ENCODE data around the gene THSD4. TPM values are rescaled to one million over a fixed set of nuclear protein-coding genes. Genes with fewer than 3 reads are reported as not detected.

The THSD4 gene
- polyA plus RNA-seq, 2 of the 4 experiments (the other 2 are of a cell fraction) = 15.8 to 40.7 TPM

DNA sequence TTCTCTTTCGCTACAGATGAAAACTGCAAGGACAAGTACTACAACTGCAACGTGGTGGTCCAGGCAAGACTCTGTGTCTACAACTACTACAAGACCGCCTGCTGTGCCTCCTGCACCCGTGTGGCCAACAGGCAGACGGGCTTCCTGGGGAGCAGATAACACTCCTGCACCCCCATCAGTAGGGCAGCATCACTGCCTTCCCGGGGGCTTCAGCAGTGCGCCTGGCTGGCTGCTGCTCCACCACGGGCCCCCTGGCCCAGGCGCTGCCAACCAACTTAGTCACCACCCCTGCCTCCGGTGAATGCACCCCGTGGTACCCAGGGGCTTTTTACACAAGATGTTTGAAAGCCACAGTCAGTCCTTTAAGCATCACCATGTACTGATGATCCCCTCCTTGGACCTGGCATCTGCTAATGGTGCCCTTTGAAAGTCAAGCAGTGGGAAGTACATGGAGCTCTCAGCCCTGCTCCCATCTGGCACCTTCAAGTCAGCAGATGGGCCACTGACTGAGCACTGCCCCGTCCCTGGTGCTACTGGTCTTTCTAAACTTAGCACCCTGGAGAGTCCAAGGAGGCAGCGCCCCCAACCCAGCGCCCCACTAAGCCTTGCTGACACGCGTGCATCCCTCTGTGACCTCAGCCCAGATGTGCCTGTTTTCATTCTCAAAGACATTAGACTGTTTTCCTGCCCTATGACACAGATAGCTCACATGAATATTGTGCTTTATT, 662.1 kb downstream of the THSD4 start:
- Histone ChIP-seq H3K4me1 (peaks cover 26% of the 10 kb centered on the region), H3K9me3 (no peaks in the 10 kb centered on the region), H3K27ac (peak overlapping the region; percentile 10 to 26; a peak in 2 of 6 replicates), H3K4me3 (no peak overlapping the region), H3K4me2 (no peak overlapping the region)
- no peak for FAIRE-seq
- TF ChIP-seq FOSL2 (IDR thresholded peaks at IDR 0.05) = no peak
- no peak for TF ChIP-seq FOSL2 (CRISPR knock-in tag; IDR thresholded peaks at IDR 0.05)
- no peak for TF ChIP-seq ZNF302 (CRISPR knock-in tag; IDR thresholded peaks at IDR 0.05)
- no peak for TF ChIP-seq CHD2 (IDR thresholded peaks at IDR 0.05; ENCODE audit: low read length, partially characterized antibody)
- TF ChIP-seq SREBF2 (IDR thresholded peaks at IDR 0.05) = no peak
- TF ChIP-seq JUNB (IDR thresholded peaks at IDR 0.05) = no peak
- POLR2A ChIA-PET = no interaction called here
- WGBS (ENCODE audit: missing lambda C conversion rate) = 90% methylated on average over 16 of the region's 16 CpGs
- no peak for DNase-seq (ENCODE audit: low read depth in 1 of 2, low spot score in 1 of 2)
- CTCF ChIA-PET = interaction anchor here (0.8 to 12.5 kb wide), 7 partner anchors 18 to 378 kb away, joined by 3 to 175 read pairs (median 5); no protein-coding TSS in a partner anchor
- peak in 1 of 2 experiments; percentile 13; a peak in 1 of 6 replicates for ATAC-seq

DNA sequence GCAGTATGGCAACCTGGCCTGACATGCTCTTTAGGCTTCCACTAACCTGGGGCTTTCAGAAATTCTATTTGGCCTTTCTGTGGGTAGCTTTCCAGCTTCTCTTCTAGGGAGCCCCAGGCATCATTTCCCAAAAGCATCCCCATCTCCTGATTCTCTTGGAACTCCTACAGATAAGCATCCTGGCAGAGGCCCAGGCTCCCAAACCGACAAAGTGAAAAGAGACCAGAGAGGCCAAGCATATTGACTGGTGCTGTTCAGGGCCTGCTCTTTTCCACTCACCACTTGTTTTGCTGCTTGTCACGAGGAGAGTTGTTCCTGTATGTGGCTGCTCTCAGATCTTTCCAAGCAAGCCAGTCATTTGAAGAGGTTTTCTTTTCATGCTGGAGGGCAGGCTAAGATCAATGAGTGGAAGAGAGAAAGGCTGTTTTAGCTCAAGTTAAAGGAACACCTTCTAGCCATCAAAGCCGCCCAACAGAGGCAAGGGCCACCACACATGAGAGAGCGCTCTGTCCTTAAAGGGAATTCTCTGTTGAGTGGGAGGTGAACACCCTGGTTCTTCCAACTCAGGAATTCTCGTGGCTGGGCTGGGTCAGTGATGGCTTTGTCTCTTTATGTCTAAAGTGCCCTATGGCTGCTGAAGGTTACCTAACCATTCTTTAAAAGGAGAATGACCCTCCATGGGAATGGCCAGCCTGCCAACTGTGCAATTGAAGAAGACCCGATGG, 664.0 kb downstream of the THSD4 start:
- FAIRE-seq (no peak), DNase-seq (ENCODE audit: low read depth in 1 of 2, low spot score in 1 of 2) (no peak), ATAC-seq (no peak)
- TF ChIP-seq EHF (CRISPR knock-in tag; IDR thresholded peaks at IDR 0.05) = peak; percentile 28; the same call in 1 of the 2 replicates
- TF ChIP-seq, protein P1, sequence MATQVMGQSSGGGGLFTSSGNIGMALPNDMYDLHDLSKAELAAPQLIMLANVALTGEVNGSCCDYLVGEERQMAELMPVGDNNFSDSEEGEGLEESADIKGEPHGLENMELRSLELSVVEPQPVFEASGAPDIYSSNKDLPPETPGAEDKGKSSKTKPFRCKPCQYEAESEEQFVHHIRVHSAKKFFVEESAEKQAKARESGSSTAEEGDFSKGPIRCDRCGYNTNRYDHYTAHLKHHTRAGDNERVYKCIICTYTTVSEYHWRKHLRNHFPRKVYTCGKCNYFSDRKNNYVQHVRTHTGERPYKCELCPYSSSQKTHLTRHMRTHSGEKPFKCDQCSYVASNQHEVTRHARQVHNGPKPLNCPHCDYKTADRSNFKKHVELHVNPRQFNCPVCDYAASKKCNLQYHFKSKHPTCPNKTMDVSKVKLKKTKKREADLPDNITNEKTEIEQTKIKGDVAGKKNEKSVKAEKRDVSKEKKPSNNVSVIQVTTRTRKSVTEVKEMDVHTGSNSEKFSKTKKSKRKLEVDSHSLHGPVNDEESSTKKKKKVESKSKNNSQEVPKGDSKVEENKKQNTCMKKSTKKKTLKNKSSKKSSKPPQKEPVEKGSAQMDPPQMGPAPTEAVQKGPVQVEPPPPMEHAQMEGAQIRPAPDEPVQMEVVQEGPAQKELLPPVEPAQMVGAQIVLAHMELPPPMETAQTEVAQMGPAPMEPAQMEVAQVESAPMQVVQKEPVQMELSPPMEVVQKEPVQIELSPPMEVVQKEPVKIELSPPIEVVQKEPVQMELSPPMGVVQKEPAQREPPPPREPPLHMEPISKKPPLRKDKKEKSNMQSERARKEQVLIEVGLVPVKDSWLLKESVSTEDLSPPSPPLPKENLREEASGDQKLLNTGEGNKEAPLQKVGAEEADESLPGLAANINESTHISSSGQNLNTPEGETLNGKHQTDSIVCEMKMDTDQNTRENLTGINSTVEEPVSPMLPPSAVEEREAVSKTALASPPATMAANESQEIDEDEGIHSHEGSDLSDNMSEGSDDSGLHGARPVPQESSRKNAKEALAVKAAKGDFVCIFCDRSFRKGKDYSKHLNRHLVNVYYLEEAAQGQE (IDR thresholded peaks at IDR 0.05) = no peak
- no peak overlapping the region for H3K4me3 ChIP-seq
- WGBS (ENCODE audit: missing lambda C conversion rate) = 93% methylated on average over 6 of the region's 6 CpGs
- no peaks in the 10 kb centered on the region for H3K9me3 ChIP-seq
- H3K27ac ChIP-seq = peak overlapping the region; percentile 72 to 75
- ChIA-PET CTCF (interaction anchor here (0.6 to 12.5 kb wide), 14 partner anchors 8 to 676 kb away, joined by 3 to 175 read pairs (median 9); no protein-coding TSS in a partner anchor), POLR2A (interaction anchor here (1.3 kb wide), 1 partner anchor 339 kb away, joined by 3 read pairs; the partner anchor contains the start of genes MYO9A and SENP8)
- peaks cover 26% of the 10 kb centered on the region for H3K4me1 ChIP-seq
- H3K4me2 ChIP-seq = peak overlapping the region; percentile 59; the same call in 1 of the 3 replicates

DNA sequence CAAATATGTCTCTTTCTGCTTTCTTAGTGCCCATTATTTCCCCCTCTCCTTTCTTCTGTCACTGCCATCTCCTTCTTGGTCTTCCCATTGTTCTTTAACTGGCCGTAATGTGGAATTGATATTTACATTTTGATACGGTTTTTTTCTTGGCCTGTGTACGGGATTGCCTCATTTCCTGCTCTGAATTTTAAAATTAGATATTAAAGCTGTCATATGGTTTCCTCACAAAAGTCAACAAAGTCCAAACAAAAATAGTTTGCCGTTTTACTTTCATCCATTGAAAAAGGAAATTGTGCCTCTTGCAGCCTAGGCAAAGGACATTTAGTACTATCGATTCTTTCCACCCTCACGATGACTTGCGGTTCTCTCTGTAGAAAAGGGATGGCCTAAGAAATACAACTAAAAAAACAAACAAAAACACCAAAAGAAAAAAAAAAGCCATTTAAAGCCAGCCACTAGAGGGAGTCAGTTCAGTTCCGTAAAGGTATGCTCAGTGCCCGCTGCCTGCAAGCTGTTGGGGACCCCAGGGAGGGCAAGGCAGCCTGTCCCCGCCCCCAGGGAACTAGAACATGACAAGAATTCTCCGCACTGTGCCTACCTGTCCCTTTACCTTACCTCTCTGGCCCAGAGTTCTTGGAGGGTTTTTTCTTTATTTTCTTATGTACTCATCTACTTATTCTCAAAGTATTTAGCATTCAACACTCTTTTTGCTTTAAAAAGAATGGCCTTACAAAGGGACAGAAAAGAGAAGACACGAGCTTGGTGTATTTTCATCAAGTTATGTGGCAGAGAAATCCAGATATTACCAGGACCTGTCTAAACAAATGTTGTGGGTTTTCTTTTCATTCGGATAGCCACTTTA, 665.1 kb downstream of the THSD4 start:
- peak overlapping the region; percentile 59 for H3K4me2 ChIP-seq
- FAIRE-seq (peak; percentile 54), ATAC-seq (peak; percentile 59 to 80), DNase-seq (ENCODE audit: low read depth in 1 of 2, low spot score in 1 of 2) (peak; percentile 84 to 90)
- H3K9me3 ChIP-seq = no peaks in the 10 kb centered on the region
- peaks cover 26% of the 10 kb centered on the region for H3K4me1 ChIP-seq
- POLR2A ChIA-PET = interaction anchor here (0.7 kb wide), 1 partner anchor 32 kb away, joined by 3 read pairs; no protein-coding TSS in a partner anchor
- H3K27ac ChIP-seq = peak overlapping the region; percentile 72 to 75
- TF ChIP-seq MAFK (IDR thresholded peaks at IDR 0.05; ENCODE audit: partially characterized antibody) (peak; percentile 89), RAD21 (conservative IDR thresholded peaks at IDR 0.05 in 1 of 2, IDR thresholded peaks at IDR 0.05 in 1 of 2) (peak; percentile 67 to 77), TP53 (CRISPR knock-in tag; IDR thresholded peaks at IDR 0.05) (no peak), HOXB5 (CRISPR knock-in tag; IDR thresholded peaks at IDR 0.05) (0 out of 2 replicates have a peak, but pooled peaks have one; percentile 36), HEYL (CRISPR knock-in tag; IDR thresholded peaks at IDR 0.05) (0 out of 2 replicates have a peak, but pooled peaks have one; percentile 36), ZSCAN20 (CRISPR knock-in tag; IDR thresholded peaks at IDR 0.05) (peak; percentile 41), NFE2L2 (conservative IDR thresholded peaks at IDR 0.05; ENCODE audit: low read length) (peak; percentile 90), RNF2 (IDR thresholded peaks at IDR 0.05; ENCODE audit: borderline replicate concordance, low read depth) (no peak), ZNF302 (CRISPR knock-in tag; IDR thresholded peaks at IDR 0.05) (no peak), JUN (IDR thresholded peaks at IDR 0.05) (0 out of 5 replicates have a peak, but pooled peaks of 1 of the 2 experiments have one; percentile 14), SMC3 (IDR thresholded peaks at IDR 0.05) (peak; percentile 81)
- TF ChIP-seq, protein P2, sequence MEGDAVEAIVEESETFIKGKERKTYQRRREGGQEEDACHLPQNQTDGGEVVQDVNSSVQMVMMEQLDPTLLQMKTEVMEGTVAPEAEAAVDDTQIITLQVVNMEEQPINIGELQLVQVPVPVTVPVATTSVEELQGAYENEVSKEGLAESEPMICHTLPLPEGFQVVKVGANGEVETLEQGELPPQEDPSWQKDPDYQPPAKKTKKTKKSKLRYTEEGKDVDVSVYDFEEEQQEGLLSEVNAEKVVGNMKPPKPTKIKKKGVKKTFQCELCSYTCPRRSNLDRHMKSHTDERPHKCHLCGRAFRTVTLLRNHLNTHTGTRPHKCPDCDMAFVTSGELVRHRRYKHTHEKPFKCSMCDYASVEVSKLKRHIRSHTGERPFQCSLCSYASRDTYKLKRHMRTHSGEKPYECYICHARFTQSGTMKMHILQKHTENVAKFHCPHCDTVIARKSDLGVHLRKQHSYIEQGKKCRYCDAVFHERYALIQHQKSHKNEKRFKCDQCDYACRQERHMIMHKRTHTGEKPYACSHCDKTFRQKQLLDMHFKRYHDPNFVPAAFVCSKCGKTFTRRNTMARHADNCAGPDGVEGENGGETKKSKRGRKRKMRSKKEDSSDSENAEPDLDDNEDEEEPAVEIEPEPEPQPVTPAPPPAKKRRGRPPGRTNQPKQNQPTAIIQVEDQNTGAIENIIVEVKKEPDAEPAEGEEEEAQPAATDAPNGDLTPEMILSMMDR (IDR thresholded peaks at IDR 0.05) = peak; percentile 93
- CTCF ChIA-PET = interaction anchor here (0.6 to 12.5 kb wide), 26 partner anchors 9 to 677 kb away, joined by 3 to 175 read pairs (median 6); no protein-coding TSS in a partner anchor
- WGBS (ENCODE audit: missing lambda C conversion rate) = 10% methylated on average over 13 of the region's 13 CpGs
- H3K4me3 ChIP-seq = no peak overlapping the region

All from A549 (cell line).